IMR-90 (cell line): ENCODE data around the gene CST4. TPM values are rescaled to one million over a fixed set of nuclear protein-coding genes. Genes with fewer than 3 reads are reported as not detected.

Experiments used
- ATAC-seq: fragments of 200-7000 bp; cut with Tn5 transposase; 2 replicates; pipeline ENCODE4 v1.9.1; 2020; ENCODE audit warnings: low read depth, mild to moderate bottlenecking, moderate library complexity
- BruUV-seq: library from RNA; stranded (reverse); fragments of 400-500 nt; replicated peaks from 2 replicates; lab custom pipeline; 2021; lab: Mats Ljungman, UMichigan
- CTCF ChIA-PET: fragments of 300-600 bp; formaldehyde crosslinking; extraction: SDS; loops from one replicate; lab custom pipeline; 2021; ENCODE audit warnings: antibody characterized with exemption; lab: Yijun Ruan, JAX
- POLR2A ChIA-PET: fragments of 300-600 bp; sonication (Branson Sonifier 250); formaldehyde crosslinking; loops from one replicate; lab custom pipeline; 2022; ENCODE audit warnings: antibody characterized with exemption; ENCODE audit not compliant: unreplicated experiment; lab: Charles Lee
- DNase-seq: peaks from one replicate; pipeline ENCODE4 v3.0.0; 2013
- H2AFZ ChIP-seq: replicated peaks from 2 replicates; pipeline ENCODE3; 2013; ENCODE audit warnings: low read length, mild to moderate bottlenecking; ENCODE audit not compliant: poor library complexity
- H2AK5ac ChIP-seq: 2 replicates; pipeline ENCODE4 v1.6.1; 2013; ENCODE audit warnings: low read depth, low read length, inconsistent platforms
- H2AK9ac ChIP-seq: replicated peaks from 2 replicates; pipeline ENCODE3; 2013; ENCODE audit warnings: mild to moderate bottlenecking, low read depth, low read length, moderate library complexity; ENCODE audit not compliant: poor library complexity
- H2BK120ac ChIP-seq: 2 replicates; pipeline ENCODE4 v1.6.1; 2013; ENCODE audit warnings: low read depth, low read length, inconsistent platforms
- H2BK15ac ChIP-seq: 3 replicates; pipeline ENCODE4 v1.6.1; 2013; ENCODE audit warnings: low read depth, low read length, inconsistent platforms
- H2BK20ac ChIP-seq: 2 replicates; pipeline ENCODE4 v1.6.1; 2013; ENCODE audit warnings: low read depth, mild to moderate bottlenecking, inconsistent platforms, low read length, moderate library complexity
- H2BK5ac ChIP-seq: 2 replicates; pipeline ENCODE4 v1.6.1; 2013; ENCODE audit warnings: mild to moderate bottlenecking, low read depth, low read length, inconsistent platforms; ENCODE audit not compliant: poor library complexity, severe bottlenecking
- H3K14ac ChIP-seq: replicated peaks from 2 replicates; pipeline ENCODE4 v1.6.1; 2013; ENCODE audit warnings: low read depth, low read length, inconsistent platforms
- H3K18ac ChIP-seq: 2 replicates; pipeline ENCODE4 v1.6.1; 2013; ENCODE audit warnings: low read depth, low read length, control low read depth
- H3K23ac ChIP-seq: 2 replicates; pipeline ENCODE4 v1.6.1; 2013; ENCODE audit warnings: low read depth, low read length, inconsistent platforms
- H3K27ac ChIP-seq: 2 replicates; pipeline ENCODE4 v1.5.1; 2013; ENCODE audit warnings: mild to moderate bottlenecking, control low read depth, low read length; ENCODE audit not compliant: insufficient read depth
- H3K27me3 ChIP-seq: 2 replicates; pipeline ENCODE4 v1.6.1; 2013; ENCODE audit warnings: low read length; ENCODE audit not compliant: control insufficient read depth, insufficient read depth
- H3K36me3 ChIP-seq: 2 replicates; pipeline ENCODE4 v1.6.1; 2013; ENCODE audit warnings: low read length, mixed read lengths; ENCODE audit not compliant: control insufficient read depth, insufficient read depth
- H3K4ac ChIP-seq: 2 replicates; pipeline ENCODE4 v1.6.1; 2013; ENCODE audit warnings: low read depth, low read length, inconsistent platforms
- H3K4me1 ChIP-seq: 2 replicates; pipeline ENCODE4 v1.6.1; 2013; ENCODE audit warnings: low read length, mixed read lengths; ENCODE audit not compliant: control insufficient read depth, insufficient read depth
- H3K4me2 ChIP-seq: 2 replicates; pipeline ENCODE4 v1.6.1; 2013; ENCODE audit warnings: low read depth, mild to moderate bottlenecking, control low read depth, low read length, moderate library complexity
- H3K4me3 ChIP-seq: 2 replicates; pipeline ENCODE4 v1.5.1; 2013; ENCODE audit warnings: low read depth, mild to moderate bottlenecking, control low read depth, low read length, moderate library complexity; ENCODE audit not compliant: insufficient read depth
- H3K56ac ChIP-seq: 2 replicates; pipeline ENCODE4 v1.6.1; 2013; ENCODE audit warnings: low read length, inconsistent platforms; ENCODE audit not compliant: insufficient read depth; ENCODE audit errors: extremely low read depth
- H3K79me1 ChIP-seq, 2 experiments: 2 replicates each; pipeline ENCODE4 v1.6.1; 2013; ENCODE audit warnings: low read length in 2 of 2, inconsistent platforms in 1 of 2, low read depth in 1 of 2
- H3K9ac ChIP-seq: 2 replicates; pipeline ENCODE4 v1.6.1; 2013; ENCODE audit warnings: low read depth, low read length, control low read depth
- H3K9me1 ChIP-seq: 2 replicates; pipeline ENCODE4 v1.6.1; 2013; ENCODE audit warnings: low read length, inconsistent platforms; ENCODE audit not compliant: insufficient read depth
- H3K9me3 ChIP-seq: 2 replicates; pipeline ENCODE4 v1.6.1; 2013; ENCODE audit warnings: low read length; ENCODE audit not compliant: control insufficient read depth, insufficient read depth
- H4K20me1 ChIP-seq: 2 replicates; pipeline ENCODE4 v1.6.1; 2013; ENCODE audit warnings: low read length, inconsistent platforms; ENCODE audit not compliant: insufficient read depth
- H4K5ac ChIP-seq: 2 replicates; pipeline ENCODE4 v1.6.1; 2013; ENCODE audit warnings: mild to moderate bottlenecking, low read depth, low read length, control low read depth
- H4K8ac ChIP-seq, 2 experiments: 2 replicates each; pipeline ENCODE4 v1.6.1; 2013; ENCODE audit warnings: low read depth in 2 of 2, low read length in 2 of 2, control low read depth in 1 of 2, inconsistent platforms in 1 of 2
- H4K91ac ChIP-seq: 2 replicates; pipeline ENCODE4 v1.6.1; 2013; ENCODE audit warnings: low read depth, low read length, inconsistent platforms; ENCODE audit not compliant: insufficient read depth
- CEBPB ChIP-seq: IDR thresholded peaks from 2 replicates; pipeline ENCODE4 v1.6.1; 2012; ENCODE audit warnings: low read depth, low read length, improper control_type of control experiment
- CHD1 ChIP-seq: IDR thresholded peaks from 2 replicates; pipeline ENCODE4 v1.6.1; 2012; ENCODE audit warnings: low read depth, low read length, improper control_type of control experiment
- CTCF ChIP-seq: conservative IDR thresholded peaks from 2 replicates; pipeline ENCODE4 v1.5.1; 2012; ENCODE audit warnings: mild to moderate bottlenecking, low read depth, low read length, improper control_type of control experiment
- ELK1 ChIP-seq: fragments of 150-350 bp; IDR thresholded peaks from 2 replicates; pipeline ENCODE4 v1.6.1; 2016; ENCODE audit warnings: low read depth, mild to moderate bottlenecking, low read length, moderate library complexity, borderline replicate concordance
- FOS ChIP-seq: fragments of 150-350 bp; IDR thresholded peaks from 2 replicates; pipeline ENCODE4 v1.6.1; 2016; ENCODE audit warnings: low read depth, low read length
- MAFK ChIP-seq: IDR thresholded peaks from 2 replicates; pipeline ENCODE4 v1.6.1; 2012; ENCODE audit warnings: low read depth, low read length, improper control_type of control experiment
- MAZ ChIP-seq: IDR thresholded peaks from 2 replicates; pipeline ENCODE4 v1.6.1; 2012; ENCODE audit warnings: low read depth, mild to moderate bottlenecking, low read length, improper control_type of control experiment, moderate library complexity, borderline replicate concordance
- MXI1 ChIP-seq: IDR thresholded peaks from 2 replicates; pipeline ENCODE4 v1.6.1; 2012; ENCODE audit warnings: low read depth, mild to moderate bottlenecking, low read length, moderate library complexity, borderline replicate concordance
- RFX5 ChIP-seq: IDR thresholded peaks from 2 replicates; pipeline ENCODE4 v1.8.0; 2012; ENCODE audit warnings: low read depth, mild to moderate bottlenecking, low read length, moderate library complexity
- SMC3 ChIP-seq: fragments of 150-350 bp; IDR thresholded peaks from 2 replicates; pipeline ENCODE4 v1.6.1; 2016; ENCODE audit warnings: low read depth, mild to moderate bottlenecking, antibody characterized with exemption, low read length, moderate library complexity
- USF2 ChIP-seq: fragments of 150-350 bp; IDR thresholded peaks from 2 replicates; pipeline ENCODE4 v1.6.1; 2017; ENCODE audit warnings: mild to moderate bottlenecking, antibody characterized with exemption, low read length, low read depth
- WGBS, 2 experiments: methylation state at CpG; one replicate each; pipeline versions ENCODE4 v1.1.5 to v1.1.7; 2013; ENCODE audit warnings: missing lambda C conversion rate in 2 of 2; ENCODE audit not compliant: insufficient read length in 1 of 2; ENCODE audit errors: extremely low coverage in 2 of 2; 5-methylcytosine and 5-hydroxymethylcytosine counted together
- dilution Hi-C: fragments of 300-500 bp; cut with HindIII; formaldehyde crosslinking; loops from one replicate; pipeline ENCODE4 v1.14.3; 2018; ENCODE audit warnings: low sequenced_read_pairs; ENCODE audit not compliant: unreplicated experiment
- in situ Hi-C: fragments of 300-500 bp; cut with MboI; formaldehyde crosslinking; loops from 3 replicates; pipeline ENCODE4 v1.14.3; 2019; ENCODE audit warnings: low sequenced_read_pairs, inconsistent platforms, mixed read lengths
- intact Hi-C: fragments of 100-400 bp; cut with micrococcal nuclease; formaldehyde crosslinking; loops from 2 replicates; pipeline ENCODE4 v1.10.0; 2022
- polyA plus RNA-seq, 3 experiments: library from polyadenylated mRNA; depleted of rRNA; stranded (reverse); fragments of >200 nt; gene quantifications; 2 replicates each; pipeline ENCODE4 v1.2.3, GENCODE V29; 2012; ENCODE audit warnings: low replicate concordance in 1 of 3
- total RNA-seq: library from RNA; depleted of rRNA; stranded (reverse); fragments of >200 nt; gene quantifications from 2 replicates; pipeline ENCODE4 v1.2.3, GENCODE V29; 2012

Gene CST4
- total and polyA plus RNA-seq, 2 of the 4 experiments (the other 2 are of a cell fraction), result not detected

GRCh38 chr20:23655491-23656211 is 33.2 kb downstream of the CST4 start:
- DNase-seq (no peak), ATAC-seq (no peak)
- H3K14ac ChIP-seq, result no peak overlapping the region
- ChIA-PET POLR2A (no interaction called here), CTCF (no interaction called here)
- peak overlapping the region; percentile 59 for H2AFZ ChIP-seq
- H2BK15ac ChIP-seq, result no peak overlapping the region
- no peak overlapping the region for H3K9ac ChIP-seq
- in situ Hi-C loops (no loop called here), intact Hi-C loops (no loop called here), dilution Hi-C loops (no loop called here)
- H2BK5ac ChIP-seq, result no peak overlapping the region
- no peak overlapping the region for H2AK5ac ChIP-seq
- H3K79me1 ChIP-seq, result no peaks in the 10 kb centered on the region
- H4K91ac ChIP-seq, result no peak overlapping the region
- H4K20me1 ChIP-seq, result no peaks in the 10 kb centered on the region
- H3K4ac ChIP-seq, result no peak overlapping the region
- no peaks in the 10 kb centered on the region for H3K9me3 ChIP-seq
- H3K4me3 ChIP-seq, result no peak overlapping the region
- H3K27me3 ChIP-seq, result peaks cover 4% of the 10 kb centered on the region
- H2BK20ac ChIP-seq, result no peak overlapping the region
- H3K56ac ChIP-seq, result no peak overlapping the region
- H3K23ac ChIP-seq, result no peak overlapping the region
- TF ChIP-seq CEBPB (no peak), RFX5 (no peak), CHD1 (no peak), MXI1 (no peak), ELK1 (no peak), FOS (no peak), MAZ (no peak), CTCF (no peak), SMC3 (no peak), MAFK (no peak), USF2 (no peak)
- H3K4me2 ChIP-seq, result no peak overlapping the region
- H3K4me1 ChIP-seq, result peaks cover 5% of the 10 kb centered on the region
- no peaks in the 10 kb centered on the region for H3K9me1 ChIP-seq
- no peaks in the 10 kb centered on the region for H3K36me3 ChIP-seq
- no TSS peak for BruUV-seq
- no peak overlapping the region for H4K8ac ChIP-seq
- no peak overlapping the region for H3K27ac ChIP-seq
- no peak overlapping the region; the same call in 1 of the 2 replicates for H4K5ac ChIP-seq
- no peak overlapping the region; the same call in 1 of the 2 replicates for H3K18ac ChIP-seq
- H2AK9ac ChIP-seq, result no peak overlapping the region
- WGBS, 2 experiments, result 8% methylated on average over 2 of the region's 23 CpGs; no CpG with 5 or more reads in 1 of the 2 experiments
- no peak overlapping the region for H2BK120ac ChIP-seq
